Adipocyte (in vitro differentiated cells): ENCODE results near the gene TMEM236.

Experiments used
- DNase-seq: peaks from one replicate; pipeline ENCODE4 v3.0.0-alpha.2; 2015; ENCODE audit warnings: low read depth
- H3K27me3 ChIP-seq: replicated peaks from 2 replicates; pipeline ENCODE4 v1.7.0; 2013; ENCODE audit warnings: mild to moderate bottlenecking, low read length, moderate library complexity; ENCODE audit not compliant: control insufficient read depth, insufficient read depth
- H3K36me3 ChIP-seq: 2 replicates; pipeline ENCODE4 v1.7.0; 2013; ENCODE audit warnings: low read length, mild to moderate bottlenecking, moderate library complexity; ENCODE audit not compliant: control insufficient read depth, insufficient read depth, severe bottlenecking
- H3K4me1 ChIP-seq: 2 replicates; pipeline ENCODE4 v1.7.0; 2013; ENCODE audit warnings: mild to moderate bottlenecking, low read length, moderate library complexity; ENCODE audit not compliant: control insufficient read depth, insufficient read depth
- H3K4me3 ChIP-seq: 2 replicates; pipeline ENCODE4 v1.7.0; 2013; ENCODE audit warnings: mild to moderate bottlenecking, low read length, moderate library complexity
- H3K9ac ChIP-seq: 2 replicates; pipeline ENCODE4 v1.7.0; 2013; ENCODE audit warnings: mild to moderate bottlenecking, low read length, moderate library complexity
- H3K9me3 ChIP-seq: 2 replicates; pipeline ENCODE4 v1.7.0; 2013; ENCODE audit warnings: mild to moderate bottlenecking, low read length, moderate library complexity; ENCODE audit not compliant: control insufficient read depth

TMEM236 gene

DNA sequence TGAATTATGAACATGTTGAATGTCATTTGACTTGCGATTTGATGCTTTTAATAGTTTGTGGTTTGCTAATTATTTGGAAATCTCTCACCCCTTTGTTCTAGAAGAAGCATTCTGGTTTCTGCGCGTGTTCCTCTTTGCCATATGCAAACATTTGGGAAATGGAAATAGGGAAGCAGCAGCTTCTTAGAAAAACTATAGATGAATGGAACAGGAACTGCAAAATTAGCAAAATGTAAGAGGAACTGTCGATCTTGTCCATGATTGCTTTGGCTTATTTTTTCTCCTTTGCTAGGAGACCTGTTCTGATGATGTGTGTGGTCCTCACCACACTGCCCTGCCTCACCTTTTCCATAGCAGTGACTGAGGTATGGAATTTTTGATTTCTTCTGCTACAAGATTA, 19.0 kb downstream of the TMEM236 start:
- H3K36me3 ChIP-seq: no peaks in the 10 kb centered on the region
- no peak for DNase-seq
- H3K9ac ChIP-seq: no peak overlapping the region

GRCh38 chr10:17779784-17780183, 27.8 kb downstream of the TMEM236 start:
- H3K9me3 ChIP-seq: no peaks in the 10 kb centered on the region
- no peaks in the 10 kb centered on the region for H3K27me3 ChIP-seq
- H3K4me3 ChIP-seq: no peak overlapping the region
- no peaks in the 10 kb centered on the region for H3K36me3 ChIP-seq
- no peak overlapping the region for H3K9ac ChIP-seq
- no peak for DNase-seq
- peaks cover 22% of the 10 kb centered on the region for H3K4me1 ChIP-seq

More for the DNA sequence above, 19.0 kb downstream of the TMEM236 start:
- Histone ChIP-seq H3K4me3 (no peak overlapping the region), H3K27me3 (no peaks in the 10 kb centered on the region), H3K9me3 (peaks cover 6% of the 10 kb centered on the region), H3K4me1 (no peaks in the 10 kb centered on the region)

DNA sequence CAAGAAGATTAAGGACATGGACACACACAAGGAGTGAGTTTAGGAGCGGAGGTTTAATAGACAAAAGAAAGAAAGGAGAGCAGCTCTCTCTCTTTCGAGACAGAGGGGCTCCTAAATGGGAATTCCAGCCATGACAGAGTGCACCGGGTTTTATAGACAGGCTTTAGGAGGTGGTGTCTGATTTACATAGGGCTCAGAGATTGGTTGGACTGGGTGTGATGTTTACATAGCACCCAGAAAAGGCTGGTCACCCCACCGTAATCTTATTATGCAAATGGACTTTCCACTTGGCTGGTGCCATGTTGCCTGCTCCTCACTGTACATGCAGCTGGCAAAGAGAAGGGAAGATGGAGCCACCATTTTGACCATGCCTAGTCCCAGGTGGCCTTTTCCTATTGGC, 28.7 kb downstream of the TMEM236 start:
- H3K9me3 ChIP-seq: no peaks in the 10 kb centered on the region

DNA sequence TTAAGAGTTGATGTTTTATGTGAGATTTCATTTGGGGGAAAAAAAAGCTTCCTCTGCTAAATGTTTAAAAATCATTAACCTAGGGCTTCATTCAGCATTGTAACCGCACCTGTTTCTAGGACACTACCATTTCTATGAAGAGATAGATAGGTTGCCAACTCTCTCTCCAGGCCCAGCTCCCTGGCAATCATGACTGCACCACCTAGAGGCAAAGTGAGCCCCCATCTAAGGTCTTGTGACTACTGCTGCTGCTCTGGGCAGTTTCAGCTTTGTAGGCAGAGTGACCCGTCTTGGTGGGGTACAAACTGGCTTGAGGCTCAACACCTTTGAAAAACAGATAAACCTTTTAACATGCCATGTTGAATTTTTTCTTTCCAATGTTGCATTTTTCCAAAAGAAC, 29.9 kb downstream of the TMEM236 start:
- H3K9ac ChIP-seq: no peak overlapping the region
- no peak for DNase-seq
- peaks cover 36% of the 10 kb centered on the region for H3K4me1 ChIP-seq
- no peaks in the 10 kb centered on the region for H3K9me3 ChIP-seq
- H3K27me3 ChIP-seq: no peaks in the 10 kb centered on the region
- no peaks in the 10 kb centered on the region for H3K36me3 ChIP-seq
- no peak overlapping the region for H3K4me3 ChIP-seq

More for the DNA sequence above, 28.7 kb downstream of the TMEM236 start:
- Histone ChIP-seq H3K4me1 (peaks cover 31% of the 10 kb centered on the region), H3K36me3 (no peaks in the 10 kb centered on the region), H3K27me3 (no peaks in the 10 kb centered on the region), H3K9ac (no peak overlapping the region), H3K4me3 (no peak overlapping the region)
- no peak for DNase-seq

- Histone ChIP-seq H3K27me3 (no peaks in the 10 kb centered on the region), H3K4me1 (peaks cover 45% of the 10 kb centered on the region), H3K4me3 (peak overlapping the region; percentile 38), H3K9me3 (no peaks in the 10 kb centered on the region), H3K36me3 (no peaks in the 10 kb centered on the region), H3K9ac (no peak overlapping the region)
- DNase-seq: no peak
These were observed 31.1 kb downstream of the TMEM236 start for GRCh38 chr10:17782921-17783665.

GRCh38 chr10:17783751-17784150, 31.8 kb downstream of the TMEM236 start:
- no peaks in the 10 kb centered on the region for H3K9me3 ChIP-seq
- H3K9ac ChIP-seq: peak overlapping the region; percentile 11
- DNase-seq: peak; percentile 9
- peaks cover 45% of the 10 kb centered on the region for H3K4me1 ChIP-seq
- H3K36me3 ChIP-seq: no peaks in the 10 kb centered on the region
- peak overlapping the region; percentile 38 for H3K4me3 ChIP-seq
- no peaks in the 10 kb centered on the region for H3K27me3 ChIP-seq

DNA sequence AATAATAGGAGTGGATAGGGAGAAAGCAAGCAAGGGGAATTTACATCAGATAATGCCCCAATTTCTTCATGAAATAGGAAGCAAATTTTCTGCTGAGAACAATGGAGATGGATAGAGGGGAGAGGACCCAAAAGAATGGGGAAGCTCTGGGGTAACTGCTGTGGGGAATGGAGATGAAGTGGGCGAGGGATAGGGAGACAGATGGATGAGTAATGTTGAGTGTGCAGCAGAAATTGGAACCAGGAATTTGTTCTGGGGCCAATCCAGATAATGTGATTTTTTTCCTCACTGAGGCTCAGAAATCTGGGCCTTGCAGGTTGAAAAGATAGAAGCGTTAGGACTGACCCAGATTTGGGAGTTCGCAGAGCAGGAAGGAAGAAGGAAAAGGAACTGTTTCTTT, 32.7 kb downstream of the TMEM236 start:
- no peaks in the 10 kb centered on the region for H3K36me3 ChIP-seq
- no peak overlapping the region for H3K9ac ChIP-seq
- H3K4me1 ChIP-seq: peaks cover 45% of the 10 kb centered on the region
- DNase-seq: peak; percentile 53
- H3K9me3 ChIP-seq: no peaks in the 10 kb centered on the region
- no peaks in the 10 kb centered on the region for H3K27me3 ChIP-seq
- peak overlapping the region; percentile 9 for H3K4me3 ChIP-seq

- no peak for DNase-seq
- H3K9ac ChIP-seq: peak overlapping the region; percentile 27
These were observed 33.4 kb downstream of the TMEM236 start for GRCh38 chr10:17785276-17785930.

GRCh38 chr10:17787087-17787961, 35.3 kb downstream of the TMEM236 start:
- H3K27me3 ChIP-seq: no peaks in the 10 kb centered on the region
- peak overlapping the region; percentile 15 for H3K4me3 ChIP-seq
- H3K4me1 ChIP-seq: peaks cover 55% of the 10 kb centered on the region
- H3K36me3 ChIP-seq: no peaks in the 10 kb centered on the region
- no peak overlapping the region for H3K9ac ChIP-seq
- peak; percentile 83 for DNase-seq
- H3K9me3 ChIP-seq: no peaks in the 10 kb centered on the region

More at GRCh38 chr10:17785276-17785930, 33.4 kb downstream of the TMEM236 start:
- no peaks in the 10 kb centered on the region for H3K27me3 ChIP-seq
- peaks cover 48% of the 10 kb centered on the region for H3K4me1 ChIP-seq
- no peaks in the 10 kb centered on the region for H3K9me3 ChIP-seq
- no peaks in the 10 kb centered on the region for H3K36me3 ChIP-seq
- H3K4me3 ChIP-seq: peak overlapping the region; percentile 29

GRCh38 chr10:17788646-17789045, 36.6 kb downstream of the TMEM236 start:
- Histone ChIP-seq H3K9ac (no peak overlapping the region), H3K36me3 (no peaks in the 10 kb centered on the region), H3K4me1 (peaks cover 45% of the 10 kb centered on the region), H3K27me3 (no peaks in the 10 kb centered on the region), H3K4me3 (no peak overlapping the region), H3K9me3 (no peaks in the 10 kb centered on the region)
- no peak for DNase-seq

DNA sequence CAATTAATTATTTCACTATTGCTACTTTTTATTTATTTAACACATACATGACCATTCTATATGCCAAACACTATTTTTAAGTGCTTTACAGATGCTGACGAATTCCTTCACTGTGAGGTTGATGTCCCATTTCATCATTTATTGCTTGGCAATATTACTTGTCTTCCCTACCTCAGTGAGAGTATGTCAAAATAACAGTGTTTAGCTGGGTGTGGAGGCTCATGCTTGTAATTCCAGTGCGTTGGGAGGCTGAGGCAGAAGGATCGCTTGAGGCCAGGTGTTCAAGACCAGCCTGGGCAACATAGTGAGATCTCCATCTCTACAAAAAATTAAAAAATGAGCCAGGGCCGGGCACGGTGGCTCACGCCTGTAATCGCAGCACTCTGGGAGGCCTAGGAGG, 37.4 kb downstream of the TMEM236 start:
- Histone ChIP-seq H3K4me1 (peaks cover 37% of the 10 kb centered on the region), H3K36me3 (no peaks in the 10 kb centered on the region), H3K9ac (no peak overlapping the region), H3K4me3 (no peak overlapping the region), H3K27me3 (no peaks in the 10 kb centered on the region), H3K9me3 (no peaks in the 10 kb centered on the region)
- no peak for DNase-seq
